Esophagus muscularis mucosa (tissue), 4 donors: ENCODE data around the gene ANKRD36.
A peak's percentile ranks its signal among the peaks of the same experiment; 100 is the strongest.
"Not testable (repeated sequence)": the region's sequence is repeated elsewhere in the genome, so short reads cannot be mapped to it uniquely, and the experiment has no call there.

Source experiments
- EP300 ChIP-seq: sonication (generic); formaldehyde crosslinking; IDR thresholded peaks from one replicate; pipeline ENCODE4 v1.6.1; 2017; ENCODE audit warnings: antibody characterized with exemption
- POLR2A ChIP-seq: fragments of 450-650 bp; IDR thresholded peaks from one replicate; pipeline ENCODE4 v1.6.1; 2017; ENCODE audit warnings: antibody characterized with exemption, moderate library complexity, mild to moderate bottlenecking, low read depth
- POLR2AphosphoS5 ChIP-seq, 2 donors: sonication (generic); formaldehyde crosslinking; IDR thresholded peaks; one replicate each; pipeline ENCODE4 v1.6.1; 2017; ENCODE audit warnings: antibody characterized with exemption in 2 of 2
- TF ChIP-seq, protein P1 (sequence below), 3 experiments: fragments of 200-600 bp in 2 of 3; fragments of 450-650 bp in 1 of 3; sonication (generic) in 2 of 3; IDR thresholded peaks; one replicate each; pipeline ENCODE4 v1.5.1; 2017 to 2019; ENCODE audit warnings: antibody characterized with exemption in 3 of 3, mild to moderate bottlenecking in 2 of 3, moderate library complexity in 1 of 3

DNA sequence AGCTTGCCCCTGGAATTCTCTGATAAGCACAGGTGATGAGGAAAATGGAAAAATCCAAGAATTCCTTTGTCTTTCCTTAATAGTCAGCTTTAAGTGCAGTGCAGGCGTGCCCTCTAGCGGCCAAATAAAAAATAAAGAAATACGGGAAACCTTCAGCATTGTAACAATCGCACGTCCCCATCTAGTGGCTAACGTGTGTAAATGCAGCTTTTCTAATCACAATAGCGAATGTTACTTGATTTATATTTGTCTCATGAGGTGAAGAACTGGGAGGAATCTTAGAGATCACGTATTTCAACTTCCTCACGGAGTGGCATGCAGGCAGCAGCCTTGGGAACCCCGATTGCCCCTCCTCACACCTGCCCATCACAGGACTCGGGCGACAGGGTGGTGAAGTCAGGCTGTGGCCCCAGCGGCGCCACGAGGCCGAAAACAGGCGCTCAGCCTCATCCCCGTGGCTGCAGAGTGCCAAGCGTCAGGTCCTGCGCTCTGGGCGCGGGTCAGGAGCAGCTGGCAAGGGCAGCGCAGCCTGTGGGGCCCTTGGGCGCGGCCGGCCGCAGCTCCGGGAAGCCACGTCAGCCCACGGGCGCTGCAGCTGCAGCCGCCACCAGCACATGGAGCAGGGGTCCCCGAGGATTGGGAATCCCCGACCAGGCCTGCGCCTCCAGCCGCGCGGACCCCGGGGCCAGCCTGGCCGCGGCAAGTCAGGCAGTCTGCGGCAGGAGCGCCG, 468 bp upstream of the ANKRD36 start:
- TF ChIP-seq, protein P1, sequence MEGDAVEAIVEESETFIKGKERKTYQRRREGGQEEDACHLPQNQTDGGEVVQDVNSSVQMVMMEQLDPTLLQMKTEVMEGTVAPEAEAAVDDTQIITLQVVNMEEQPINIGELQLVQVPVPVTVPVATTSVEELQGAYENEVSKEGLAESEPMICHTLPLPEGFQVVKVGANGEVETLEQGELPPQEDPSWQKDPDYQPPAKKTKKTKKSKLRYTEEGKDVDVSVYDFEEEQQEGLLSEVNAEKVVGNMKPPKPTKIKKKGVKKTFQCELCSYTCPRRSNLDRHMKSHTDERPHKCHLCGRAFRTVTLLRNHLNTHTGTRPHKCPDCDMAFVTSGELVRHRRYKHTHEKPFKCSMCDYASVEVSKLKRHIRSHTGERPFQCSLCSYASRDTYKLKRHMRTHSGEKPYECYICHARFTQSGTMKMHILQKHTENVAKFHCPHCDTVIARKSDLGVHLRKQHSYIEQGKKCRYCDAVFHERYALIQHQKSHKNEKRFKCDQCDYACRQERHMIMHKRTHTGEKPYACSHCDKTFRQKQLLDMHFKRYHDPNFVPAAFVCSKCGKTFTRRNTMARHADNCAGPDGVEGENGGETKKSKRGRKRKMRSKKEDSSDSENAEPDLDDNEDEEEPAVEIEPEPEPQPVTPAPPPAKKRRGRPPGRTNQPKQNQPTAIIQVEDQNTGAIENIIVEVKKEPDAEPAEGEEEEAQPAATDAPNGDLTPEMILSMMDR (IDR thresholded peaks at IDR 0.05), result peak; percentile 73 to 99 (median 80)
- TF ChIP-seq POLR2A, EP300: not testable (repeated sequence)
- TF ChIP-seq POLR2AphosphoS5 (IDR thresholded peaks at IDR 0.05), result peak in 1 of 2 donors; percentile 20
